ENCODE measurements around the gene ZNF500. TPM values are rescaled to one million over a fixed set of nuclear protein-coding genes. Genes with fewer than 3 reads are reported as not detected.
A peak's percentile ranks its signal among the peaks of the same experiment; 100 is the strongest.

Gene ZNF500
- total RNA-seq, 2 donors from 2014 or later, result 12.4 to 13.7 TPM

DNA sequence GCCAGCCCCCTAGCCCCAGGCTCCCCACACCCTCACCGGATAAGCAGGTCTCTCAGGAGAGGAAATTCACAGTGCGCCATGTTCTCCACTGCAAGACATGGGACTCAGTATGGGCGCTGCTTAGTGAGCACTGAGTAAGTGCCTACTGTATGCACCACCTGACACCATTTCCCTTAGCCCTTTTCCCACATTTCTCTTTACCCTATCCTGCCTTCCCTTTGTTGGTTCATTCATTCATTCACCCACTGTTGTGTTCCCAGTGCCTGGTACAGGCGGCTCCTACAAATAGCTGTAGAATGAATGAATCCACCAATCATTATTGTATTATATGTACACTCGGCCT, 11.1 kb upstream of the ZNF500 start:
- intact Hi-C loops (cut with DNase I, micrococcal nuclease), result no loop called here
- no peak for DNase-seq
- no peak for ATAC-seq

DNA sequence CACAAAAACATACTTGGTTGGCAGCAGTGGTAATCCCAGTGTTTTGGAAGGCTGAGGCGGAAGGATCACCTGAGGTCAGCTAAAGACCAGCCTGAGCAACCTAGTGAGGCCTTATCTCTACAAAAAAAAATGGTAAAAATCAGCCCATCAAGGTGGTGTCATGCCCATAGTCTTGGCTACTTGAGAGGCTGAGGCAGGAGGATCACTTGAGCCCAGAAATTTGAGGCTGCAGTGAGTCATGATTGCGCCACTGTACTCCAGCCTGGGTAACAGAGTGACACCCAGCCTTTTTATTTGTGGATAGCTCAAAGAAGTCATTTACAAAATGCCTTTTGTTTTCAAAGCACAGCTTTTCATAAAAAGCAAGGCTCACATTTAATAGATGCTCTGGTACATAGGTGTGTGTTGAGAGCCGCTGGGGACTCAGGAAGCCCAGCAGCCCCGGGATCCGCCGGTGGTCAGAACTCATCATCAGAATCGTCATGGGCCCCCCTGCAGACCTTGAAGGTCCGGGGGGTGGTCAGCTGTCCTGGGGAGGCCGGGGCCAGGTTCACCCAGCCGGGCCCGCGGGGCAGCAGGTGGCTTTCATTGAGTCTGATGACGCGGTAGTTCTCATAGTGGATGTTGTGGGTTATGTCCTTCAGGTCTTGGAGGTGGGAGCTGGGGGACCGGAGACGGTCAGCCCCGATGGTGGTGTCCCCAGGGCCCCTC, 10.5 kb upstream of the ZNF500 start:
- no peak for ATAC-seq
- intact Hi-C loops (cut with DNase I, micrococcal nuclease), result no loop called here

DNA sequence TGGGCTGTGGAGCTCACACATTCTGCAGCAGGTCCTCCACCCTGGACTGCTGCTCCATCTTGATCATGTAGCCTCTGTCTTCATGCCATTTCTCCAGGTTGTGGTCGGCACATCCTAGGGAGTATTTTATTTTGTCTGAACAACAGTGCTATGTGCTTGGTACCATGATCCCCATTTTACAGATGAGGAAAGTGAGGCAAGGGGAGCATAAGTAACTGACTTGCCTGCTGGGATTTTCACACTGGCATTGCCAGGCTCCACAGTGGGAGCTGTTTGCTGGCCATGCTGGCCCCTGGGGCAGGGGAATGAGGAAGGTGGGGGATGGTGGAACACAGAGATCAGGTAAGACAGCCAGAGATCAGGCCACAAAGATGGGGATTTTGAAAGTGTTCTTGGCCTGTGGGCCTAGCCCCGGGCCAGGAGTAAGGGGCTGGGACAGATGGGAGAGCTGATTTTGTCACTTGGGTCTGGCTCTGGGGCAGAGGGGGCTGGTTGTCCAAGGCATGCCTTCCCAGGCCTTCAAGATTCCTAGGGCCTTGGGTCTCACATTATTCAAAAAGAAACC, 9.3 kb upstream of the ZNF500 start:
- ATAC-seq (no peak), DNase-seq (no peak)
- intact Hi-C loops (cut with DNase I, micrococcal nuclease), result no loop called here

More for the DNA sequence above, 10.5 kb upstream of the ZNF500 start:
- DNase-seq, result no peak

DNA sequence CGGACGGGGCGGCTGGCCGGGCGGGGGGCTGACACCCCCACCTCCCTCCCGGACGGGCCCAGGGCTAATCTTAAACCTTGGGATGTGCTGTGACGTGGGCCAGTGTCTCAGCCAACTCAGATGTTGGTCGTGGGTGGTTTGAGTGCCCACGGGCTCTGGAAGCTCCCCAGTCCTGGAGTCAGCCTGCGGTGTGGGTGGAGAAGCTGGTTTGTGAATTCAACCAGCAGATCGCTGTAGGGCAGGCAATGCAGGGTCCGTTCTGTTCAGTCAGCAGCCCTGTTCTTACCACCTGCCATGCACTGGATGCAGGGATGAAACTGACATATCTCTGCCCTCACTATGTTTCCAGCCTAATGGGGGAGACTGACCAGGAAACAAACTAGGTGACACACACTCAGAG, 8.0 kb upstream of the ZNF500 start:
- intact Hi-C loops (cut with DNase I, micrococcal nuclease), result no loop called here
- DNase-seq (no peak), ATAC-seq (no peak)

- intact Hi-C loops (cut with DNase I, micrococcal nuclease), result no loop called here
- ATAC-seq (no peak), DNase-seq (no peak)
Observed at GRCh38 chr16:4772351-4772750, 5.4 kb upstream of the ZNF500 start.

- intact Hi-C loops (cut with DNase I, micrococcal nuclease), result no loop called here
- no peak for DNase-seq
- no peak for ATAC-seq
Observed at GRCh38 chr16:4771646-4772045, 4.7 kb upstream of the ZNF500 start.

DNA sequence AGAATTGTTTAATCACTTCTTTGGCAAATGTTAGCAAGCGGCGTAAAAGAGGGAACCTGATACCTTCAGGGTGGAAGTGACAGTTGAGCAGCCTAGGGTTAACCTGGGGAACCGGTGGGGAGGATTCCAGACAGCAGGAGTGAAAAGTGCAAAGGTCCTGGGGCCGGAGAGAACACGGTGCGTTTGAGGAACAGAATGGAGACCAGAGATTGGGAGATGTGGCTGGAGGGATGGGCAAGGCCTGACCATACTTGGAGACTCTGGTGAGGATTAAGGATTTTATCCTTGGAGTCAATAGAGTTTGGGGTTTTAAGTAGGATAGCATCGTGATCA, 2.3 kb upstream of the ZNF500 start:
- peak in 1 of 2 donors; percentile 25 for DNase-seq

DNA sequence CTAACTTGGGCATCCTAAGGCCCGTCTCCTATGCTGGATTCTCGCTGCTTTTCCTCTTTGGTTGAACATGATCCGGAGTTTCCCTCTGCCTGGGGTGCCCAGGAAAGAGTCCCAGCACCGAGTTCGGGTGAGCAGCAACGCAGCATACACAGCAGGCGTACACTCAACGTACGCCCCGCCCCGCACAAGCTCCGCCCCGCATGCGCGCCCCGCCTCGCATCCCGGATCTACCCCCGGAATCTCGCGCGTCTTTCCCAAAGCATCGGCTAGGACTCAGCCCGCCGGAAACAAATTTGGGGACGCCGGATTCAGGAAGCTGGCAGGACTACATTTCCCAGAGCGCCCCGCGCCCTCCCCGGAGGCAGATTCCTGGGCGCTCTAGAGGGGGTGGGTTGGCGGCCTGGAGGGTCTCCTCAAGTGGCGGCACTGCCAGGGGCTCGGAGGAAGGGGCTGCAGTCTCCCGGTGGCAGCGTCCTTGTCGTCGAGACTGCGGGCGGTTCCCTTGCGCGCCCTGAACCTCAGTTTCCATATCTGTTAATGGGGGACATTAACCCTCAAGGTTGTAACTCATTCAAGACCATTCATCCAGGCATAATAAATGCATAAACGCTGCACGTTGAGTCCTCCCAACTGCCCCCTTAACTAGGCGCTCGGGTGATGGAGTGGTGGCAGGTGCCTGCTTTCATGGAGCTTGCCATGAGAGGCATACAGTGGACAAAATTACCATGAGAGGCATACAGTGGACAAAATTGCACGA, 1.8 kb upstream of the ZNF500 start:
- intact Hi-C loops (cut with DNase I, micrococcal nuclease), result no loop called here
- ATAC-seq, result peak; percentile 85
- DNase-seq, result peak; percentile 97

More for the DNA sequence above, 2.3 kb upstream of the ZNF500 start:
- ATAC-seq, result no peak
- intact Hi-C loops (cut with DNase I, micrococcal nuclease), result no loop called here

GRCh38 chr16:4767872-4768548, 1.0 kb upstream of the ZNF500 start:
- ATAC-seq (peak; percentile 16), DNase-seq (peak in 1 of 2 donors; percentile 54)
- intact Hi-C loops (cut with DNase I, micrococcal nuclease), result no loop called here

DNA sequence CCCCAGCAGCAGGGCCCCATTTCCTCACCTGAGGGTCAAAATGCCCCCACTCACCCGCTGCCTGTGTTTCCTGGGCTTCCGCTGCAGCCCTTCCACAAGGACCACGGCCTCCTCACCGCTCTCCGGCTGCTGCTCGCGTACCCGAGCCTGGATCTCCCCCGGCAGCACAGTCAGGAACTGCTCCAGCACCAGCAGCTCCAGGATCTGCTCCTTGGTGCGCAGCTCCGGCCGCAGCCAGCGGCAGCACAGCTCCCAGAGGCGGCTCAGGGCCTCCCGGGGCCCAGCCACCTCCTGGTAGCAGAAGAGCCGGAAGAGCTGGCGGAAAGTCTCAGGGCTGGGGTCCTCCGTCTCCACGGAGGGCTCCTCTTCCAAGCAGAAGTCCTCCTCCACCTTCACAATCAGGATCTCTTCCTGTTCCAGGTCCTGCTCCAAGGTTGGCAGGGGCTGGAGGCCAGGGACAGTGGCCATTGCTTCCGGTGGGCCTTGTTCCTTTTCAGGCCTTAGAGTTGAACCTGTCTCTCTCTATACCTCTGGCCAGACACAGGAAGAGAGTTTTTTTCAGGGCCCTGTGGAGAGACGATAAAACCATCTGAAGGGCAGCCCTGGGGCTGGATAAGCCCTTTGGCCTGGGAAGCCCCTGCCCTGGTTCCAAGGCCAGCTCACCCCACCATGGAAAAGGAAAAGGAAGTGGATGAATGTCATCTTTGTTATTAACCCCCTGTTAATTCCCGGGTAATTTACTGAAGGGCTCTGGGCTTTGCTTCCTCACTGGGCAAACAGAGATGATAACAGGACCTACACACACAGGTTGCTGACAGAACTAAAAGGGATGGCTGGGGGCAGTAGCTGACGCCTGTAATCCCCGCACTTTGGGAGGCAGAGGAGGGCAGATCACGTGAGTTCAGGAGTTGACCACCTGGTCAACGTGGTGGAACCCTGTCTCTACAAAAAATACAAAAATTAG, 1.2 kb downstream of the ZNF500 start:
- DNase-seq (no peak), ATAC-seq (no peak)
- intact Hi-C loops (cut with DNase I, micrococcal nuclease), result no loop called here

DNA sequence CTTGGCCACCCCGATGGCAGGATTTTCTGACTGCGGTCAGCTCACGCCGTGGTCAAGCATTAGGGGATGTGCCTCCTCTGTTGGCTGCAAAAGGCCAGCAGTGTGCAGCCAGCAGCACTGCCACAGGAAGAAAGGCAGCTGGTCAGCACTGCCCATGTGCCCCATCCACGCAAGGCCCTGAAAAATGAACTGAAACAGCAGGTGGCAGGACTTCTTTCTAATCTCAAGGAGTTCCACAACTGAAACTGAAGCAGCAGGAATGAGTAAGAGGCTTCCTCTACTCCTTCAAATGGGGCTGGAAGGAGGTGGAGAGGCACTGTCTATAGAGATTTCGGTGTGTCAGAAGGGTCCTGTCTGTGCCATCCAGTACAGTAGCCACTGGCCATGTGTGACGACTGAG, 3.2 kb downstream of the ZNF500 start:
- DNase-seq, result no peak
- ATAC-seq, result no peak
- intact Hi-C loops (cut with DNase I, micrococcal nuclease), result no loop called here

DNA sequence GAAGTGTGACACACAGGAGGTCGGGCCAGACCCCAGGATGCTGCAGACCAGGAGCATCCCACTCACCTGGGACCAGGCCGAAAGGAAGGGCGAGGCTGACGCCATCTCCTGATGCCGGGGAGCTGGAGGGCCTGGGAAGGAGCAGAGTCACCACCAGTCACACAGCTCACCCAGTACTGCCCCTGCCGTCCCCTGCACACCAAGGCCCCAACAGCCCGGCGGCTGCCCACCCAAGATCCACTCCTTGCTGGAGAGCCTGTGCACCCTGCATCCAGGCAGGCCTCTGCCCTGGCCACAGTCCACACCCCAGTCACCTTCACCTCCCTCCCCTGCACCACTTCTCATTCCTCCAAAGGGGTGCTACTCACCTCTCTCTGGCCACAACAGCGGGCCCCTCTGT, 4.8 kb downstream of the ZNF500 start:
- ATAC-seq, result no peak
- DNase-seq, result no peak
- intact Hi-C loops (cut with DNase I, micrococcal nuclease), result no loop called here

DNA sequence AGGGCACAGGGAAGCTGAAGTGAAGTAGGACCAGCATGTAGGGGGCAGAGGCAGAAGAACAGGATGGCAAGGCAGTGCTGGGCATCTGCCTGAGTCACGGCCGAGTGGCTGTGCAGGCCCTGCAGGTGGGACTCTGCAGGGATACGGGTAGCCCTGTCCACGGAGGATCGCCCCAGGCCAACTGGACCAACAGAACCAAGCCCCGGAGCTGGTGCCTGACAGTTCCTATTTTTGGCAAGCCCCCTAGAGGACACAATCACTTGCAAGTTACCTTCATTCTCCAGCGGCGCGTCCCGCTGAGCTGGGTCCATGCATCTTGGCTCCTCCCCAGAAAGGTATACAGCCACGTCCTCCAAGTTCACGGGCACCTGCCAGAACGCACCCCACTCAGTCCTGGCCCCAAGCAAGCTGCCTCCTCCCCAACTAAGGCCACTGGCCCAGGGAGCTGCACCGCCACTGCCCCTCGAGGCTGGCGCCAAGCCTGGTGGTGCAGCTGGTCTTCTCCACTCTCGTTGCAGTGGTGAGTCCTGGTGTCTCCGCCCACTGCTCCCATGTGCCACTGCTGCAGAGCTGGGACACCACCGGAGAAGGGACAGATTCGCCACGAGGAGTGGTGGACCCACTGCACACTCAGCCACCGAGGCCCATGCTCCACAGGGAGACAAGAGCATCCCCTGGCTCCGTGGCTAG, 6.6 kb downstream of the ZNF500 start:
- ATAC-seq (no peak), DNase-seq (no peak)
- intact Hi-C loops (cut with DNase I, micrococcal nuclease), result no loop called here

DNA sequence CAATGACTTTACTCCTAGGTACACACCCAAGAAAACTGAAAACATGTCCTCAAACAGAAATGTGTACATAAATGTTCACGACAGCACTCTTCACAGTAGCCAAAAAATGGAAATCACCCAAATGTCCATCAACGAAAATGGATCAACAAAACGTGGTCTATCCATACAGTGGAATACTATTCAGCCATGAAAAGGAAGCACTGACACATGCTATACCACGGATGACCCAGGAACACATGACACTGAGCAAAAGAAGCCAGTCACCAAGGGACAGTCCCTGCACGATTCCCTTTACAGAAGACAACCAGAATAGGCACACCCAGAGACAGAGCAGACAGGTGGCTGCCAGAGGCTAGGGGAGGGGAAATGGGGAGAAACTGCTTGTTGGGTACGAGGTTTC, 11.3 kb downstream of the ZNF500 start:
- intact Hi-C loops (cut with DNase I, micrococcal nuclease), result no loop called here
- DNase-seq (no peak), ATAC-seq (no peak)

DNA sequence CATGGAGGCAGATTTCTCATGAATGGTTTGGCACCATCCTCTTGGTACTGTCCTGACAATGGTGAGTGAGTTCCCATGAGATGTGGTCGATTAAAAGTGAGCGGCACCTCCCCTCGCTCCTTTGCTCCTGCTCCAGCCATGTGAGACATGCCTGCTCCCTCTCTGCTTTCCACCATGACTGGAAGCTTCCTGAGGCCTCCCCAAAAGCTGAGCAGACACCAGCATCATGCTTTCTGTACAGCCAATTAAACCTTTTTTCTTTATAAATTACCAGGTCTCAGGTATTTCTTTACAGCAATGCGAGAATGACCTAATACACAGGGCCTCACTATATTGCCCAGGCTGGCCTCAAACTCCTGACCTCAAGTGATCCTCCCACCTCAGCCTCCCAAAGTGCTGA, 12.1 kb downstream of the ZNF500 start:
- intact Hi-C loops (cut with DNase I, micrococcal nuclease), result no loop called here
- DNase-seq (no peak), ATAC-seq (no peak)

DNA sequence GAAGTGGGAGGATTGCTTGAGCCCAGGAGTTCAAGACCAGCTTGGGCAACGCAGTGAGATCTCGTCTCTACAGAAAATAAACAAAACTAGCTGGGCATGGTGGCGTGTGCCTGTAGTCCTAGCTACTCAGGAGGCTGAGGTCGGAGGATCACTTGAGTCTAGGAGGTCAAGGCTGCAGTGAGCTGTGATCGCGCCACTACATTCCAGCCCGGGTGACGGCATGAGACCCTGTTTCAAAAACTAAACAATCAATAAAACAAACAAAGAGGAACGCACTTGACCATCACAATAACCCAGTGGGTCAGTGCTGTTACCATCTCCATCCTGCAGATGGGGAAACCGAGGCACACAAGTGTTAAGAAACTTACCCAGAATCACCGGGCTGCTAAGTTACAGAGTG, 13.7 kb downstream of the ZNF500 start:
- intact Hi-C loops (cut with DNase I, micrococcal nuclease), result no loop called here

DNA sequence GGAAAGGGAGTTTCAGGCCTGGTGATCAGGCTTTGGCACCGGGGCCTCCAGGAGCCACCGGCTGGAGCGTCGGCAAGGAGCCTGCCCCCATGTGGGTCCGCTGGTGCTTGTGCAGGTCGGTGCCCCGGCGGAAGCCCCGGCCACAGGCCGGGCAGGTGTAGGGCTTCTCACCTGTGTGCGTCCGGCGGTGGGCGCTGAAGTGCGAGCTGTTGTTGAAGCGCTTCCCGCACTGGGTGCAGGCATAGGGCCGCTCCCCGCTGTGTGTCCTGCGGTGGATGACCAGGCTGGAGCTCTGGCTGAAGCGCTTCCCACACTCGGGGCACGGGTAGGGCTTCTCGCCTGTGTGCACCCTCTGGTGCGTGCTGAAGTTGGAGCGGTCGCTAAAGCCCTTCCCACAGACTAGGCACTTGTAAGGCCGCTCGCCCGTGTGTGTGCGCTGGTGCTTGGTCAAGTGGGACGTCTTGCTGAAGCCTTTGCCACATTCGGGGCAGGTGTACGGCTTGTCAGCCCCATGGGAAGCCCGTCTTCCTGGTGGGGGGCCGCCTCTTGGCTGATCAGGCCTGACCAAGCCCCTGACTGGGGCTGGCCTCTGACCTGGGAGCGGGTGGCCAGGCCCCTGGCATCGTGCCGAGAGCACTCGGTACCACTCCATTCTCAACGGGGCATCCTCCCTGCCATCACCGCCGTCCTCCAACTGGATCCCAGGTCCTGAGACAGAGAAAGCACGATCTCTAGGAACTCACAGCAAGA, 14.4 kb downstream of the ZNF500 start:
- DNase-seq (no peak), ATAC-seq (no peak)
- intact Hi-C loops (cut with DNase I, micrococcal nuclease), result no loop called here

More for the DNA sequence above, 13.7 kb downstream of the ZNF500 start:
- ATAC-seq, result no peak
- DNase-seq, result no peak

GRCh38 chr16:4750896-4751295, 16.1 kb downstream of the ZNF500 start:
- no peak for DNase-seq
- no peak for ATAC-seq

More at GRCh38 chr16:4750896-4751295, 16.1 kb downstream of the ZNF500 start:
- intact Hi-C loops (cut with DNase I, micrococcal nuclease), result no loop called here

Data from left colon (tissue), 2 donors.